NCI-H345 treated with DMSO at 0.1 percent for 48 hours (cell line): ENCODE data around the gene NIT1.

Experiments
- DNase-seq: peaks from one replicate; lab custom pipeline; 2025; ENCODE audit not compliant: unreplicated experiment; lab: John Stamatoyannopoulos, UW

The NIT1 gene

GRCh38 chr1:161083748-161084596 is 33.9 kb upstream of the NIT1 start:
- no peak for DNase-seq

GRCh38 chr1:161084597-161084988 is 33.3 kb upstream of the NIT1 start:
- no peak for DNase-seq

- no peak for DNase-seq
Observed at GRCh38 chr1:161085165-161085564, 32.7 kb upstream of the NIT1 start.

- DNase-seq, result no peak
Observed at GRCh38 chr1:161086457-161086856, 31.4 kb upstream of the NIT1 start.

GRCh38 chr1:161088587-161089110 is 29.3 kb upstream of the NIT1 start:
- no peak for DNase-seq

- DNase-seq, result no peak
Observed at GRCh38 chr1:161089251-161089924, 28.5 kb upstream of the NIT1 start, which contains the start of gene NECTIN4. Gene NECTIN4, minus strand, starts transcription at chr1:161089558. Its CDS starts 262 bp downstream, at chr1:161089296.

GRCh38 chr1:161089938-161090337 is 28.0 kb upstream of the NIT1 start:
- DNase-seq, result no peak

- DNase-seq, result no peak
Observed at GRCh38 chr1:161090617-161091016, 27.3 kb upstream of the NIT1 start.

GRCh38 chr1:161091093-161091492 is 26.8 kb upstream of the NIT1 start:
- DNase-seq, result no peak

- no peak for DNase-seq
Observed at GRCh38 chr1:161091796-161092507, 26.0 kb upstream of the NIT1 start.

GRCh38 chr1:161092621-161093028 is 25.3 kb upstream of the NIT1 start:
- no peak for DNase-seq

GRCh38 chr1:161094481-161094880 is 23.4 kb upstream of the NIT1 start:
- no peak for DNase-seq

- DNase-seq, result no peak
Observed at GRCh38 chr1:161095230-161095629, 22.7 kb upstream of the NIT1 start.

- DNase-seq, result no peak
Observed at GRCh38 chr1:161096015-161096414, 21.9 kb upstream of the NIT1 start.

GRCh38 chr1:161096530-161096929 is 21.4 kb upstream of the NIT1 start:
- DNase-seq, result no peak

- peak; percentile 89 for DNase-seq
Observed at GRCh38 chr1:161098210-161099068, 19.5 kb upstream of the NIT1 start, which contains the start of gene KLHDC9. Gene KLHDC9, plus strand, starts transcription at chr1:161098361. Its CDS starts 175 bp downstream, at chr1:161098536.

- no peak for DNase-seq
Observed at GRCh38 chr1:161099090-161099802, 18.7 kb upstream of the NIT1 start.

- DNase-seq, result no peak
Observed at GRCh38 chr1:161100556-161100955, 17.3 kb upstream of the NIT1 start.

GRCh38 chr1:161106431-161106830 is 11.5 kb upstream of the NIT1 start:
- DNase-seq, result no peak

- no peak for DNase-seq
Observed at GRCh38 chr1:161111117-161111516, 6.8 kb upstream of the NIT1 start.
